Right hindlimb (tissue), 1 donor: ENCODE results near the gene GH2.
A peak's percentile ranks its signal among the peaks of the same experiment; 100 is the strongest.
"Not testable (repeated sequence)": the region's sequence is repeated elsewhere in the genome, so short reads cannot be mapped to it uniquely, and the experiment has no call there.

Experiments
- DNase-seq: peaks from one replicate; pipeline ENCODE4 v3.0.0-alpha.2; 2018

Gene GH2

DNA sequence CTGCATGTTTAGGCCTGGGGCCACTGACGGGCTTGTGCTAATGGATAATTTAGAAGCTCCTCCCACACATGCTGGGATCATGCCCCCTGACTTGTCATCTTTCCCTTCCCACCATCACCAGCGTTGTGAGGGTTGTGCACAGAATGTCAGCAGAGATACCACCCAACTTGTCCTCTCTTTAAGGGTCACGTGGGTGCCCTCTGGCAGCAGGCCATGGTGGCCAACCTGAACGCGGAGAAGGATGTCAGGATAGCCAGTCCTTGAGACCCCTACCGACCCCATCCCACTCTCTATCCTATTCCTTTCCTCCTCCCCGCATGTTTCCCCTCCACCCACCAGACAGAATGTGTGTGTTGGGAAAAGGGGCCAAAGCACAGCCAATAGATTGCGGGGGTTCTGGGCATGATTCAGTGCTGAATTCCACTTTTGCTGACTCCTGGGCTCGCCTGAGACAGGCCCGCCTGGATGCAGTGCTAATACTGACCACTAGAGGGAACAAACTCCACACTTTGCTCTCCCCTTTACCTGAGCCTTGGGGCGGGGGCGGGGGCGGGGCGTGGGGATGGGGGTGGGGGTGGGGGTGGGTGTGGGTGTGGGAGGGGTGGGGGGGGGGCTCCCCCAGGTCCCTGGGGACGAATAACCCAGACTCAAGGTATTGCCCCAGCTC, at the start of gene GH2:
Gene GH2, minus strand, starts transcription at position 10 of the 667 bp plus-strand sequence. CDS start 143 bp downstream, outside the sequence.
- peak; percentile 45 for DNase-seq

DNA sequence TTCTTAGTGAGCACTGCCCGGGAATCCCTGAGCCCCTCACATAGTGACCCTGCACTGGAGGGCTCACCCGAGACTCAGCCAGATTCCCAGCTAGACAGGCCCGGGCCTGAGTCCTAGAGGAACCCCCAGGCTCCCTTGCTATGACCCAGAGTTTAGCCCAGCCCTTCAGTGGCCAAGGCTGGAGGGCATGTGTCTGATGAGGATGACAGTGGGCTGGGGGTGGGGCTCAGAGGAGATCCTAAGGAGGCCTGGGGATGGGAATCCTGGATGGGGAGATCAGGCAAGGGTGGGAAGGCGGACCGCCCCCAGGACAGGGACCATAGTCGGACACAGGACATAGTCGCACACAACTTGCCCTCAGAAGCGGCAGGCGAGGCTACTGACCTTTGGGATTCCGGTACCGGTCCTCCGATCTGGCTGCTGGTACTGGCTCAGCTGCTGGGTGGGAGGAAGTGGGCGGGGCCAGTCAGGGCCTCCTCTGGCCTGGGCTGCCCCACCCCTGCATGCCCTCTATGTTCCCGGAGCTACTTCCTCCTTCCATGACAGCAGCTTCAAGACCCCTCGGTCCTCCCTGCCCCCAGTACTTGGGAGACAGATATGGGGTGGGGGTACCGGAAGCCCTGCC, 49.3 kb upstream of the GH2 start:
- no peak for DNase-seq

DNA sequence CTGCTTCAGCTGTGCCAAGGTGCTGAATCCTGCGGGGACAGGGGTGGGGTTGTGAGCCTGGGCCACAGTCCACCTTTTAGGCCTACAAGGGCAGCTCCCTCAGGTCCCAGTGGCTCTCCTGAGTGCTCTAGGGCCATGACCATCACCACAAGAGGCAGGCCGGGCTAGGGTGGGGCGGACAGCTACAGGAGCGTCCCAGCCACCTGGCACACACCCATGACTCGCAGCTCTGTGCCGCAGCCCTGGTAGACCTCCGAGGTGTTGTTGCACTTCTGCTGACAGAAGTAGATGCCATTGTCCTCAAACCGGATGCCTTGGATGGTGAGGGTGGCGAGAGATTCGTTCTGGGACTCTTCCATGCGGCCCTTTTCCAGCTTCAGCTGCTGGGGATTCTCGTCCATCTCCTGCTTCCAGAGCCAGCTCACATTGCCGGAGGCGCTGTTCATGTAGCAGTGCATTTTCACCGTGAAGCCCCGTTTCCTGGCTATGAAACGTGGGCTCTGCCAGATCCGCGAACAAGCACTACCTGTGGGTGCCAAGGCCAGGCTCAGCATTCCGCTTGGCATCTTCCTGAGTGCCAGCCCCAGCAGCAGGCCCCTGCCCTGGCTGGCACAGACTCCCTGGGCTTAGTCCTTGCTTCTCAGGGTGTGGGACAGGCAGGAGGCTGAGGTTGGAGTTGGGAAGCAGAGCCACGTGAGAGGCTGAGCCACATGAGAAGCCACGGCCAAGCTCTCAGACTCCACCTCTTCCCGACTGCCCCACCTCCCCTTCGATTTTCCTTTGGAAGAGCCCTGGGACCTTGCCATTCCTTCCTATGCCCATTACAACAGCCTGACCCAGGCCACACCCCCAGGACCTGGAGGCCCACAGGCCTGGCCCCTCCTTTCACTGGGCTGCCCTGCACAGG, 48.4 kb upstream of the GH2 start:
- DNase-seq: peak; percentile 68

DNA sequence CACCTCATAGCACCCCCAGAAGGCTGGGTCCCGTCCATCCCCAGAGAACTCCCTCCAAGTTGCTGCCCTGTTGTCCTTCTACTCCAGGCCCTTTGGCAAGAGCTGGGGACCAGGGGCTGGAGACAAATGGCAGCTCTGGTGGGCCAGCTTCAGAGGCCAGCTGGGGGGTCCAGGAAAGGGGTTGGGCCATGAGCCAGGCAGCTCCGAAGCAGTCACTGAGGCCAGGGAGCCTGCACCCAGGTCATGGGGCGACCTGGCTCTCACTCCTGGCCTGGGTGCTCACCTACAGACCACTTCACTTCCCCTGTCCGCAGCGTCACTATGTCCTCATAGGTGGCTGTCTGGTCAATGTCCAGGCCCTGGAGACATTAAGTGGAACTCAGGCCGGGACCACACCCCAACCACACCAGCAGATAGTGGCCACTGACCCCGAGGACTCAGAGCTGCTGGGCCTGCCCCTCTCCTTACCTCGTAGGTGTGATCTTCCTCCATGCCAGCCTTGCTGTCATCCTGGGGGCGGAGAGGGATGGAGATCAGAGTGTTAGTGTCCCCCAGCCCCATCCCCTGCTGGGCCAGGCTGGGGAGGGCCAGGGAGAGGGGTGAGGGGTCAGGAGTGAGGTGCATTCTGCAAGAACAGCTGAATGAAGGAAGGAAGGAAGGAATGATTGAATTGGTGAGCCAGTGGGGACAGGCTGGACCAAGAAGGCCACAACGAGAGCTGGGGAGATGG, 47.4 kb upstream of the GH2 start:
- no peak for DNase-seq

GRCh38 chr17:63928172-63928666, 46.5 kb upstream of the GH2 start:
- DNase-seq: no peak

- no peak for DNase-seq
Measured at GRCh38 chr17:63927464-63928171, 45.9 kb upstream of the GH2 start.

- DNase-seq: no peak
Measured at GRCh38 chr17:63926164-63926563, 44.4 kb upstream of the GH2 start.

GRCh38 chr17:63925615-63926014, 43.9 kb upstream of the GH2 start:
- DNase-seq: no peak

GRCh38 chr17:63922402-63922801, 40.7 kb upstream of the GH2 start:
- DNase-seq: not testable (repeated sequence)

GRCh38 chr17:63920779-63921178, 39.0 kb upstream of the GH2 start:
- not testable (repeated sequence) for DNase-seq

- not testable (repeated sequence) for DNase-seq
Measured at GRCh38 chr17:63920050-63920449, 38.3 kb upstream of the GH2 start.

DNA sequence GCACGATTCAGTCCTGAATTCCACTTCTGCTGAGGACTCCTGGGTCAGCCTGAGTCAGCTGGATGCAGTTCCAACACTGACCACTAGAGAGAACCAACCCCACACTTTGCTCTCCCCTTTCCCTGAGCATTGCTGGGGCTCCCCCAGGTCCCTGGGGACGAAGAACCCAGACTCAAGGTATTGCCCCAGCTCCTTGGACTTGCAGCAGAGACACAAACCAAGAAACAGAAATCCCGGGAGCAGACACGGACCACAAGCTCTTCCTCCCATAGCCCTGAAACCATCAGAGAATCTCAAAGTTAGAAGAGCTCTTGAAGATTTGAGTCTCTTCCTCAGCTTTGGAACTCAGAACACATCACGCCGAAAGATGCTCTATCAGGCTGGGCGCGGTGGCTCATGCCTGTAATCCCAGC, 37.6 kb upstream of the GH2 start:
- DNase-seq: peak; percentile 61

- DNase-seq: not testable (repeated sequence)
Measured at GRCh38 chr17:63918789-63919305, 37.1 kb upstream of the GH2 start, which contains the start of gene GH1. Gene GH1, minus strand, starts transcription at chr17:63918839. Its CDS starts 63 bp downstream, at chr17:63918776.

DNA sequence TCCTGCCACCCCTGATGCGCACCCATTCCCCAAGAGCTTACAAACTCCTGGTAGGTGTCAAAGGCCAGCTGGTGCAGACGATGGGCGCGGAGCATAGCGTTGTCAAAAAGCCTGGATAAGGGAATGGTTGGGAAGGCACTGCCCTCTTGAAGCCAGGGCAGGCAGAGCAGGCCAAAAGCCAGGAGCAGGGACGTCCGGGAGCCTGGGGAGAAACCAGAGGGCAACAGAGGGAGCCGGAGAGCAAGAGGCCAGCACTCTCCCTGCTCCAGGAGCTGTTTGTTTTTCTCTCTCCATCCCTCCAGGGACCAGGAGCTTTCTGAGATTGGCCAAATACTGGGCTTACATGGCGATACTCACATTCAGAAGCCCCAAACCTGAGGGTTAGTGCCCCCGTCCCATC, 36.6 kb upstream of the GH2 start:
- DNase-seq: no peak

DNA sequence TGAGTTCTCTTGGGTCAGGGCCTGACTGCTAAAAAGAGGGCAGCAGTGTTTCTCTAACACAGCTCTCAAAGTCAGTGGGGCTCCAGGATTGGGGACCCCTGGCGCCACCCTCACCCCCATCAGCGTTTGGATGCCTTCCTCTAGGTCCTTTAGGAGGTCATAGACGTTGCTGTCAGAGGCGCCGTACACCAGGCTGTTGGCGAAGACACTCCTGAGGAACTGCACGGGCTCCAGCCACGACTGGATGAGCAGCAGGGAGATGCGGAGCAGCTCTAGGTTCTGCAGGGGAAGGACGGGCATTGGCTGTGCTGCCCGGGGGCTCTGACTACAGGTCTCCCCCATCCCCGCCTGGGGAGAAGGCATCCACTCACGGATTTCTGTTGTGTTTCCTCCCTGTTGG, 35.9 kb upstream of the GH2 start:
- no peak for DNase-seq

DNA sequence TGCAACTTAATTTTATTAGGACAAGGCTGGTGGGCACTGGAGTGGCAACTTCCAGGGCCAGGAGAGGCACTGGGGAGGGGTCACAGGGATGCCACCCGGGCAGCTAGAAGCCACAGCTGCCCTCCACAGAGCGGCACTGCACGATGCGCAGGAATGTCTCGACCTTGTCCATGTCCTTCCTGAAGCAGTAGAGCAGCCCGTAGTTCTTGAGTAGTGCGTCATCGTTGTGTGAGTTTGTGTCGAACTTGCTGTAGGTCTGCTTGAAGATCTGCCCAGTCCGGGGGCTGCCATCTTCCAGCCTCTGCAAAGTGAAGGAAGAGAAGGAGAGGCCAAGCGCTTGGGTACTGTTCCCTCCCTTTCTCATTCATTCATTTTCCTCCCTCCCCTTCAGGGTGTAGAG, 35.5 kb upstream of the GH2 start:
- DNase-seq: not testable (repeated sequence)

DNA sequence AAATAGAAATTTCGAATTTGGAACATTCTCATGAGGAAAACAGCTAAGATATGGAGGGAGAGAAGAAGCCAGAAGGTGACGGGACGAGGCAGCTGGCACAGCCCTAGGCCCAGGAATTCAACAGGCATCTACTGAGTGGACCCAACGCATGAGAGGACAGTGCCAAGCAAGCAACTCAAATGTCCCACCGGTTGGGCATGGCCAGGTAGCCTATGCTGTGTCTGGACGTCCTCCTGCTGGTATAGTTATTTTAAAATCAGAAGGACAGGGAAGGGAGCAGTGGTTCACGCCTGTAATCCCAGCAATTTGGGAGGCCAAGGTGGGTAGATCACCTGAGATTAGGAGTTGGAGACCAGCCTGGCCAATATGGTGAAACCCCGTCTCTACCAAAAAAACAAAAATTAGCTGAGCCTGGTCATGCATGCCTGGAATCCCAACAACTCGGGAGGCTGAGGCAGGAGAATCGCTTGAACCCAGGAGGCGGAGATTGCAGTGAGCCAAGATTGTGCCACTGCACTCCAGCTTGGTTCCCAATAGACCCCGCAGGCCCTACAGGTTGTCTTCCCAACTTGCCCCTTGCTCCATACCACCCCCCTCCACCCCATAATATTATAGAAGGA, 34.9 kb upstream of the GH2 start:
- no peak for DNase-seq

DNA sequence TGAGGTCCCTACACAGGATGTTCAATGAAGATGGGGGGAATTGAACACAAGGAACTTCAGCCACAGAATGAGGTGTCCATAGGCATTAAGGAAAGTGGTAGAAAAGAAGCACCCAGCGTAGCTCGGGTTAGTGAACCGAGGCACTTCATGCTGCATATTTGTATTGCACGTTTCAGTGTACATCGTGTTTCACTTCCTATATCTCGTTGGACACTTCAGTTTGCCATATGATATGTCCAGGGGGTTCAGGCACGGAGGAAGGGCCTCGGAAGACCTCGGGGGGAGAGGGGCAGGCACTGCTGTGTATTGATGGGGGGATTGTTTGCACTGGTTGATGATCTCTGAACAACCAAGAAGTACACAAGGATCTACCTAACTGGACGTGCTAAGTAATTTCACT, 34.0 kb upstream of the GH2 start:
- not testable (repeated sequence) for DNase-seq

DNA sequence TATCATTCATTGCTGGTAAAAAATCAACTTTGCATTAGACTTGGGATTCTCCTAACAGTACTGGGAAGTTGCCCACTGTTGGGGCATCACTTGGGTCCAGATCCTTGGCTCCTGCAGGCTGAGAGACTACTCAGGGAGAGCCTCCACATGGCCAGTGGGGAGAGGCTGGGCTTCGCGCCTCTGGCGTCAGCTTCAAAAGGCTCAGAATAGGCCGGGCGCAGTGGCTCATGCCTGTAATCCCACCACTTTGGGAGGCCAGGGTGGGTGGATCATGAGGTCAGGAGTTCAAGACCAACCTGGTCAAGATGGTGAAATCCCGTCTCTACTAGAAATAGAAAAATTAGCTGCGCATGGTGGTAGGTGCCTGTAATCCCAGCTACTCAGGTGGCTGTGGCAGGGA, 32.7 kb upstream of the GH2 start:
- DNase-seq: no peak

GRCh38 chr17:63911657-63912100, 29.9 kb upstream of the GH2 start:
- DNase-seq: peak; percentile 42

GRCh38 chr17:63911041-63911635, 29.4 kb upstream of the GH2 start, which contains the start of gene CSHL1:
Gene CSHL1, minus strand, starts transcription at chr17:63911258. Its CDS starts 62 bp downstream, at chr17:63911196.
- DNase-seq: no peak
